DND-41 (cell line): Measurements from ENCODE around the gene MICU1.

Experiments
- ATAC-seq: fragments of 200-7000 bp; cut with Tn5 transposase; 3 replicates; pipeline ENCODE4 v1.9.1; 2021; ENCODE audit warnings: low read depth; ENCODE audit not compliant: insufficient read depth
- DNase-seq: peaks from one replicate; pipeline ENCODE4 v3.0.0-alpha.2; 2020
- H2AFZ ChIP-seq: 2 replicates; pipeline ENCODE4 v1.6.0; 2012; ENCODE audit warnings: low read depth, low read length
- H3K27ac ChIP-seq: 2 replicates; pipeline ENCODE4 v1.5.1; 2012; ENCODE audit warnings: low read length, inconsistent platforms
- H3K27me3 ChIP-seq: fragments of 200-600 bp; sonication (generic); 2 replicates; pipeline ENCODE4 v1.6.0; 2012; ENCODE audit warnings: low read length, mild to moderate bottlenecking, inconsistent platforms; ENCODE audit not compliant: insufficient read depth, poor library complexity
- H3K36me3 ChIP-seq: 2 replicates; pipeline ENCODE4 v1.5.1; 2012; ENCODE audit warnings: low read length, inconsistent platforms; ENCODE audit not compliant: insufficient read depth
- H3K4me1 ChIP-seq: 2 replicates; pipeline ENCODE4 v1.5.1; 2012; ENCODE audit warnings: mild to moderate bottlenecking, low read length; ENCODE audit not compliant: insufficient read depth
- H3K4me2 ChIP-seq: 2 replicates; pipeline ENCODE4 v1.6.0; 2012; ENCODE audit warnings: mild to moderate bottlenecking, moderate library complexity, low read length, inconsistent platforms; ENCODE audit not compliant: insufficient read depth
- H3K4me3 ChIP-seq, 2 experiments: fragments of 200-600 bp in 1 of 2; shearing (Covaris generic) in 1 of 2; 2 replicates each; pipeline ENCODE4 v1.5.1; 2012 to 2016; ENCODE audit warnings: inconsistent platforms in 2 of 2, low read length in 2 of 2, mild to moderate bottlenecking in 2 of 2, low read depth in 1 of 2, moderate library complexity in 1 of 2
- H3K79me2 ChIP-seq: 2 replicates; pipeline ENCODE4 v1.6.0; 2012; ENCODE audit warnings: low read length, inconsistent platforms; ENCODE audit not compliant: insufficient read depth
- H3K9ac ChIP-seq: 2 replicates; pipeline ENCODE4 v1.6.0; 2012; ENCODE audit warnings: low read depth, mild to moderate bottlenecking, inconsistent platforms, low read length, moderate library complexity
- H3K9me3 ChIP-seq: 2 replicates; pipeline ENCODE4 v1.5.1; 2012; ENCODE audit warnings: low read length, moderate library complexity, mild to moderate bottlenecking, inconsistent platforms; ENCODE audit not compliant: insufficient read depth, severe bottlenecking
- H4K20me1 ChIP-seq: 2 replicates; pipeline ENCODE4 v1.6.0; 2012; ENCODE audit warnings: low read length; ENCODE audit not compliant: insufficient read depth
- EZH2 ChIP-seq: IDR thresholded peaks from 3 replicates; pipeline ENCODE4 v1.6.1; 2012; ENCODE audit warnings: borderline replicate concordance, low read depth, mild to moderate bottlenecking, moderate library complexity, low read length, inconsistent platforms; ENCODE audit not compliant: severe bottlenecking
- TF ChIP-seq, protein P1 (sequence below): IDR thresholded peaks from 2 replicates; pipeline ENCODE4 v1.5.1; 2012; ENCODE audit warnings: borderline replicate concordance, low read length, moderate library complexity, mild to moderate bottlenecking; ENCODE audit not compliant: poor library complexity, severe bottlenecking; ENCODE audit errors: extremely low read depth

Gene MICU1

DNA sequence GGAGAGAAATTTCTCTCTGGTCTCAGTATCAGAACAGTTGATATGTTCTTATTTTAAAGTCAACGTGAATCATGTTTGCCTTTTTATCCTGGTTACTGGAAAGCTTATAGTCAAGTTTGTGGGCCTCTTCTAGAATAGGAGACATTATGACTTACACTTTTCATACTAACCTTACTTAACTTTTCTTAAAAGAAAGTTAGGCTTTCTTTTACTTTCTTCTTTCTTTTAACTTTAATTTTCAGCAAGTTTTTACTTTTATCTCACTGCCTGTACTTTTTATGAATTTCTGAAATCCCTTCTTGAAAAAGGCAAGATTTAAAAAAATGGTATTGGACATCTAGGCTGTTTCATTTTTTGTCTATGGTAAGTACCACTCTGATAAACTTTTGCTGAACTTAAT lies 195.9 kb downstream of the MICU1 start:
- DNase-seq (no peak), ATAC-seq (no peak)
- Histone ChIP-seq H3K79me2 (no peaks in the 10 kb centered on the region), H3K4me2 (no peak overlapping the region), H4K20me1 (no peaks in the 10 kb centered on the region), H2AFZ (no peak overlapping the region), H3K36me3 (no peaks in the 10 kb centered on the region), H3K27ac (no peak overlapping the region), H3K4me3 (no peak overlapping the region), H3K9ac (no peak overlapping the region), H3K4me1 (no peaks in the 10 kb centered on the region), H3K9me3 (no peaks in the 10 kb centered on the region), H3K27me3 (no peaks in the 10 kb centered on the region)
- TF ChIP-seq, protein P1, sequence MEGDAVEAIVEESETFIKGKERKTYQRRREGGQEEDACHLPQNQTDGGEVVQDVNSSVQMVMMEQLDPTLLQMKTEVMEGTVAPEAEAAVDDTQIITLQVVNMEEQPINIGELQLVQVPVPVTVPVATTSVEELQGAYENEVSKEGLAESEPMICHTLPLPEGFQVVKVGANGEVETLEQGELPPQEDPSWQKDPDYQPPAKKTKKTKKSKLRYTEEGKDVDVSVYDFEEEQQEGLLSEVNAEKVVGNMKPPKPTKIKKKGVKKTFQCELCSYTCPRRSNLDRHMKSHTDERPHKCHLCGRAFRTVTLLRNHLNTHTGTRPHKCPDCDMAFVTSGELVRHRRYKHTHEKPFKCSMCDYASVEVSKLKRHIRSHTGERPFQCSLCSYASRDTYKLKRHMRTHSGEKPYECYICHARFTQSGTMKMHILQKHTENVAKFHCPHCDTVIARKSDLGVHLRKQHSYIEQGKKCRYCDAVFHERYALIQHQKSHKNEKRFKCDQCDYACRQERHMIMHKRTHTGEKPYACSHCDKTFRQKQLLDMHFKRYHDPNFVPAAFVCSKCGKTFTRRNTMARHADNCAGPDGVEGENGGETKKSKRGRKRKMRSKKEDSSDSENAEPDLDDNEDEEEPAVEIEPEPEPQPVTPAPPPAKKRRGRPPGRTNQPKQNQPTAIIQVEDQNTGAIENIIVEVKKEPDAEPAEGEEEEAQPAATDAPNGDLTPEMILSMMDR = no peak
- TF ChIP-seq EZH2 = no peak

DNA sequence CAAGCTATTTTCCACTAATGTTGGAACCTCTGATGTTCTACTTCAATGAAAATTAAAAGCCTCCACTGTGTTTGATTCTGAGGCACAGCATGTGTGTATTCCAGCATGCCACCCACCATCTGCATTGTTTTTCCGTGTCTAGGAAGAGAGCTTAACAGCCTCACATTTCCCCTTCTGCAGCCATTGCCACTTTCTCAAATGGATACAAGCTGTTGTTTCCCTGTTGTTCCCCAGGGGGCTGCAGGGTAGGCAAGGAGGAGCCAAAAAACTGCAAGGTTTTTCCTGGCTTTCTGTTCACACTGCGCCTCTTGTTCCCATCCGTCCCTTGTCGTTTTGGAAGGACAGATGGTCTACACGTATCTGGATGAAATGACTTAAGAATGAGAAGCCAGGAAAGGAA lies 198.9 kb downstream of the MICU1 start:
- H3K4me1 ChIP-seq = no peaks in the 10 kb centered on the region
- no peaks in the 10 kb centered on the region for H3K27me3 ChIP-seq
- no peaks in the 10 kb centered on the region for H4K20me1 ChIP-seq
- no peak overlapping the region for H3K27ac ChIP-seq
- H3K9ac ChIP-seq = no peak overlapping the region
- H3K4me2 ChIP-seq = no peak overlapping the region
- no peak overlapping the region for H3K4me3 ChIP-seq
- ATAC-seq = no peak
- H3K36me3 ChIP-seq = peaks cover 11% of the 10 kb centered on the region
- H3K79me2 ChIP-seq = no peaks in the 10 kb centered on the region
- DNase-seq = no peak
- no peak overlapping the region for H2AFZ ChIP-seq
- TF ChIP-seq EZH2 = no peak
- TF ChIP-seq, protein P1 = no peak
- H3K9me3 ChIP-seq = peaks cover 2% of the 10 kb centered on the region

DNA sequence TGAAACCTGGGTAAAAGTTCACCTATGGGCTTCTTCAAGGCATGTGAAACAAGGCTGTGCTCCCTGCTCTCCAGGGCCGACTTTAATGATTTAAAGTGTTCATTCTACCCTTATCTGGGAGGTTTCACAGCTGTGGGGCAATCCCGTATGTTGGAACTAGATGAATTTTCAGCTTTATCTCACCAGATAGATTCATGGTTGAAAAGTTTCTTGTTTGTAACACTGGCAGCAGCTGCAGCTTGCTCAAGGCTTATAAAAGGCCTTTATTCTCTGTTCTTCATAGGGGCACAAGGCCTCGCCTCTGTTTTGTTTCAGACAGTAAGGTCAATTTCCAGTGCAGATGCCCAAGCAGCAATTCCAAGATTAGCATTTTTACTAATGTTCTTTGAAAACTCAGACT lies 200.7 kb downstream of the MICU1 start:
- H3K4me1 ChIP-seq = no peaks in the 10 kb centered on the region
- peaks cover 3% of the 10 kb centered on the region for H3K9me3 ChIP-seq
- H3K4me2 ChIP-seq = no peak overlapping the region
- H4K20me1 ChIP-seq = no peaks in the 10 kb centered on the region
- H2AFZ ChIP-seq = no peak overlapping the region
- no peak overlapping the region for H3K9ac ChIP-seq
- no peaks in the 10 kb centered on the region for H3K27me3 ChIP-seq
- H3K79me2 ChIP-seq = no peaks in the 10 kb centered on the region
- DNase-seq (no peak), ATAC-seq (no peak)
- H3K4me3 ChIP-seq = no peak overlapping the region
- H3K27ac ChIP-seq = no peak overlapping the region
- peaks cover 19% of the 10 kb centered on the region for H3K36me3 ChIP-seq
- no peak for TF ChIP-seq EZH2
- TF ChIP-seq, protein P1 = no peak

GRCh38 chr10:72424561-72424960 lies 201.3 kb downstream of the MICU1 start:
- ATAC-seq = no peak
- no peak overlapping the region for H3K27ac ChIP-seq
- no peak for TF ChIP-seq EZH2
- TF ChIP-seq, protein P1 = no peak

More at GRCh38 chr10:72424561-72424960, 201.3 kb downstream of the MICU1 start:
- no peaks in the 10 kb centered on the region for H3K79me2 ChIP-seq
- H3K4me3 ChIP-seq = no peak overlapping the region
- H3K9me3 ChIP-seq = peaks cover 3% of the 10 kb centered on the region
- peaks cover 19% of the 10 kb centered on the region for H3K36me3 ChIP-seq
- no peaks in the 10 kb centered on the region for H3K4me1 ChIP-seq
- H3K9ac ChIP-seq = no peak overlapping the region
- H4K20me1 ChIP-seq = no peaks in the 10 kb centered on the region
- no peak for DNase-seq
- no peaks in the 10 kb centered on the region for H3K27me3 ChIP-seq
- H3K4me2 ChIP-seq = no peak overlapping the region
- no peak overlapping the region for H2AFZ ChIP-seq
